ENCODE data around the gene SCUBE1.

- no peak for TF ChIP-seq YY1 (IDR thresholded peaks at IDR 0.05; ENCODE audit: insufficient read depth, insufficient read length)
- TF ChIP-seq ZNF274 (IDR thresholded peaks at IDR 0.05; ENCODE audit: low read depth, low read length) = no peak
- no peak for TF ChIP-seq SUZ12 (IDR thresholded peaks at IDR 0.05; ENCODE audit: extremely low read depth, insufficient read depth, insufficient read length)
Observed at GRCh38 chr22:43244402-43244801, 98.8 kb downstream of the SCUBE1 start.
